ENCODE measurements around the gene TRAPPC5. TPM values are rescaled to one million over a fixed set of nuclear protein-coding genes. Genes with fewer than 3 reads are reported as not detected.

Gene TRAPPC5
- total RNA-seq, 1 donor from 2014 or later: 110 TPM

DNA sequence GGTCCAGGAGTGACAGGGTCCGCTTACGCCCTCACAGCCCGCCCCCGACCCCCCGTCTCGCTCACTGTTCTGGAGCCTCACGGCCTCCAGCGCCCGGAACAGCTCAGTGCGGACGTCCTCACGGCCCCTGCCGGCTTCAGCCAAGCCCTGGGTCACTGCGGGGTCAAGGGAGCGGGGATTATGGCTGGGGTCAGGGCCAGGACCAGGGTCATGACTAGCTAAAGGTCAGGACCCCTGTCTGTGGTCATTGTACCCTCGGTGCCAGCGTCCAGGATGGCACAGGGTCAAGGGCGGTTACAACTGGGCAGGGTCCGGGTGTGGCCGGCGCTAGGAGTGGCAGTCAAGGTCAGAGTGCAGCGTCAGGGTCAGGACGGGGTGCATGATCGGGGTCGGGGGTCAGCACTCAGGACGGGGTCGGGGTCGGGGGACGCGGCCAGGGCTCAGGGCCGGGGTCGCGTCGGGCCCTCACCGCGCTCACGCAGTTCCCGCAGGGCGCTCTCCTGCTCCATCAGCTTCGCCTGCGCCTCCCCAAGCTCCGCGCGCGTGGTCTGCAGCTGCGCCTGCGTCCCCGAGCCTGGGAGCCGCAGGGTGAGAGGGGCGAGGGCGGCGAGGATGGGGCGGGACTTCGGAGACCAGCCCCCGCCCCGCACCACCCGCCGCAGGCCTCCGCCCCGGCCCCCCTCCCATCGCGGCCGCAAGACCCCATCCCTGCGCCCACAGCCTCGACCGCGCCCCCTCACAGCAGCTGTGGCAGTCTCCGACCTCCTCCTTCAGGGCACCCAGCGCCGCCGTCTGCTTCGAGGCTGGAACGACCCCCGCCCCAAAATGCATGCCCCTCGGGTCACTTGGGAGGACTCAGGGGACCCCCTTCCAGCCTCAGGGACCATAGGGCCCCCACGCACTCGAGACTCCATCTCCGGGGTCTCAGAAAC lies 49.9 kb downstream of the TRAPPC5 start:
- intact Hi-C loops (cut with micrococcal nuclease): loop anchor here (1.0 kb wide), 1 partner anchor 13 kb away; no protein-coding TSS in a partner anchor
- Mint-ChIP-seq H3K36me3 (ENCODE audit: low read depth) (no peaks in the 10 kb centered on the region), H3K4me3 (peak overlapping the region; percentile 70), H3K27me3 (peaks cover 28% of the 10 kb centered on the region), H3K27ac (no peak overlapping the region), H3K9me3 (no peaks in the 10 kb centered on the region), H3K4me1 (peaks cover 38% of the 10 kb centered on the region)
- DNase-seq (no peak), ATAC-seq (ENCODE audit: low read depth) (peak; percentile 35)
- ChIA-PET POLR2A (interaction anchor here (0.6 to 1.5 kb wide), 2 partner anchors 12 to 26 kb away, joined by 3 to 6 read pairs; no protein-coding TSS in a partner anchor), CTCF (interaction anchor here (1.0 kb wide), 1 partner anchor 44 kb away, joined by 3 read pairs; no protein-coding TSS in a partner anchor)
- TF ChIP-seq, protein P1, sequence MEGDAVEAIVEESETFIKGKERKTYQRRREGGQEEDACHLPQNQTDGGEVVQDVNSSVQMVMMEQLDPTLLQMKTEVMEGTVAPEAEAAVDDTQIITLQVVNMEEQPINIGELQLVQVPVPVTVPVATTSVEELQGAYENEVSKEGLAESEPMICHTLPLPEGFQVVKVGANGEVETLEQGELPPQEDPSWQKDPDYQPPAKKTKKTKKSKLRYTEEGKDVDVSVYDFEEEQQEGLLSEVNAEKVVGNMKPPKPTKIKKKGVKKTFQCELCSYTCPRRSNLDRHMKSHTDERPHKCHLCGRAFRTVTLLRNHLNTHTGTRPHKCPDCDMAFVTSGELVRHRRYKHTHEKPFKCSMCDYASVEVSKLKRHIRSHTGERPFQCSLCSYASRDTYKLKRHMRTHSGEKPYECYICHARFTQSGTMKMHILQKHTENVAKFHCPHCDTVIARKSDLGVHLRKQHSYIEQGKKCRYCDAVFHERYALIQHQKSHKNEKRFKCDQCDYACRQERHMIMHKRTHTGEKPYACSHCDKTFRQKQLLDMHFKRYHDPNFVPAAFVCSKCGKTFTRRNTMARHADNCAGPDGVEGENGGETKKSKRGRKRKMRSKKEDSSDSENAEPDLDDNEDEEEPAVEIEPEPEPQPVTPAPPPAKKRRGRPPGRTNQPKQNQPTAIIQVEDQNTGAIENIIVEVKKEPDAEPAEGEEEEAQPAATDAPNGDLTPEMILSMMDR (IDR thresholded peaks at IDR 0.05): no peak

DNA sequence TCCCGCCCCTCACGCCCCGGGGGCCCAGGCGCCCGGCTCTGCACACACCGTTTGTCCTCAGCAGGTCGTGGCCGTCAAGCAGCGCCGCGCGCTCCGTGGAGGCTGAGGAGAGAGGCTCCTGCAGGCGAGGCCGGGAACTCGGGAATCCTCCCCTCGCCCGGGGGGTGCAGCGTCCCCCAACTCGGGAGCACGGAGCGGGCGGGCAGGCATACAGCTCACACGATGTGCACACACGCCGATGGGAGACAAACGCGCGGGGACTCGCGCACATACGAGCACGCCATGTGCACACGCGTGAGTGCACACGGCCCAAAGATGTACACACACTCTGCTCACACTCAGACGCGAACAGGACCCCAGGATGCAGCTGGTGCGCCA lies 50.6 kb downstream of the TRAPPC5 start:
- ATAC-seq (ENCODE audit: low read depth) (no peak), DNase-seq (no peak)
- intact Hi-C loops (cut with micrococcal nuclease): no loop called here
- Mint-ChIP-seq H3K27ac (no peak overlapping the region), H3K9me3 (no peaks in the 10 kb centered on the region), H3K36me3 (ENCODE audit: low read depth) (no peaks in the 10 kb centered on the region), H3K4me3 (no peak overlapping the region), H3K4me1 (peaks cover 38% of the 10 kb centered on the region), H3K27me3 (peaks cover 28% of the 10 kb centered on the region)
- TF ChIP-seq, protein P1 (IDR thresholded peaks at IDR 0.05): no peak
- ChIA-PET CTCF (no interaction called here), POLR2A (interaction anchor here (1.4 to 1.5 kb wide), 2 partner anchors 12 to 20 kb away, joined by 3 to 6 read pairs; no protein-coding TSS in a partner anchor)

DNA sequence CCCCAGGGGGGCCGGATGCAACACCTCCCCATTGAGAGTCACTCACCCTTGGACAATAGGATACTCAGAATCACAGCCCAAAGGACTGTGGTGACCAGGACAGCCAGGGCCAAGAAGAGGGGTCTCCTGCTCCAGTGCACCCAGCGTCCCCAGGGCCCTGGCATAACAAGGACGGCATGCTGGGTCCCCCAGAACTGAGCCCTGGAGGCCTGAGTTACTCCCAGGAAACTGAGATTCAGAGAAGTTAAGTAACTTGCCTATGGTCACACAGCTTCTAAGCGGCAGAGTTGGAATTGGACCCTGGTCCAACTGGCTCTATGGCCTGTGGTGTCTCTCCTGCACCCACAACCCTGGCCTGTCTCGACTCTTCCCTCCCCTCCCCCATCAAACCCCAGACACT lies 51.0 kb downstream of the TRAPPC5 start:
- H3K27ac Mint-ChIP-seq: no peak overlapping the region
- TF ChIP-seq, protein P1 (IDR thresholded peaks at IDR 0.05): no peak
- H3K36me3 Mint-ChIP-seq (ENCODE audit: low read depth): no peaks in the 10 kb centered on the region
- H3K27me3 Mint-ChIP-seq: peaks cover 28% of the 10 kb centered on the region
- no peaks in the 10 kb centered on the region for H3K9me3 Mint-ChIP-seq
- no peak for DNase-seq
- no peak overlapping the region for H3K4me3 Mint-ChIP-seq
- peaks cover 38% of the 10 kb centered on the region for H3K4me1 Mint-ChIP-seq
- POLR2A ChIA-PET: interaction anchor here (0.9 to 1.4 kb wide), 2 partner anchors 20 to 25 kb away, joined by 3 read pairs; no protein-coding TSS in a partner anchor
- no peak for ATAC-seq (ENCODE audit: low read depth)
- CTCF ChIA-PET: no interaction called here
- intact Hi-C loops (cut with micrococcal nuclease): no loop called here

DNA sequence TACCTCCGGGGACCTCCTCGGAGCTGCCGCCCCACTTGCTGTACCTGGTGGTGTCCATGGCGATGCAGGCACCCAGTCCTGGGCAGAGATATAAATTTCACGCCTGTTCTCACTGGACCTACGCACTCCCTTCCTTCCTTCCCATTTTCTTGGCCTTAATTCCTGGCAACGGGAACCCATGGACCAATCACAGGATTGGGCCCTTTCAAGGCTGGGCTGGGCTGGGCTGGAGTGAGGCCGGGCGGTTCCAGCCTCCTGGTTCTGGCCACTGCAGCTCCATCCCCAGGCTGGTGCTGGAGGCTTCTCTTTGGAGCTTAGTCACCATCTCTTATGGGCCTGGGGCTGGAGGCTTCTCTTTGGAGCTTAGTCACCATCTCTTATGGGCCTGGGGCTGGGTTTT lies 51.4 kb downstream of the TRAPPC5 start, which contains the start of gene CLEC4G:
TSS of gene CLEC4G (minus strand) at position 66 of the 400 bp plus-strand sequence. CDS start at position 58, 8 bp downstream.
- no peak for DNase-seq
- Mint-ChIP-seq H3K27ac (no peak within 1 kb of the TSS), H3K4me1 (peaks cover 38% of the 10 kb centered on the region), H3K36me3 (ENCODE audit: low read depth) (no peaks in the 10 kb centered on the region), H3K27me3 (peaks cover 28% of the 10 kb centered on the region), H3K4me3 (no peak within 1 kb of the TSS), H3K9me3 (no peaks in the 10 kb centered on the region)
- intact Hi-C loops (cut with micrococcal nuclease): no loop called here
- POLR2A ChIA-PET: interaction anchor here (0.9 to 1.4 kb wide), 2 partner anchors 19 to 26 kb away, joined by 3 read pairs; no protein-coding TSS in a partner anchor
- CTCF ChIA-PET: no interaction called here
- TF ChIP-seq, protein P1 (IDR thresholded peaks at IDR 0.05): no peak
- no peak for ATAC-seq (ENCODE audit: low read depth)

DNA sequence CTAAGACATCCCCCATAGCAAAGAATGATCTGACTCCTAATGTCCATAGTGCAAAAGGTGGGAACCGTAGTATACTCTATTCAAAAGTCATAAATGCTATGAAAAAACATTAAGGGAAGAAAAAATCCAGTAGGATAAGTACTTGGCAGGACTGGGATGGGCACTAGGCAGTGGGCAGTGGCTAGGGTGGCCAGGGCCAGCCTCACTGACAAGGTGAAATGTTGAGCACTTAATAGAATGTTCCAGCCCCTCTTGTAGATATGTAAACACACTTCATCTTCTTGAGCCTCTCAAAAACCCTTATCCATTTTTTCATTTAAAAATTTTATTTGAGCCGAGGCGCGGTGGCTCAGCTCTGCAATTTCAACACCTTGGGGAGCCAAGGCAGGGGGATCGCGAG lies 52.7 kb downstream of the TRAPPC5 start:
- no peaks in the 10 kb centered on the region for H3K9me3 Mint-ChIP-seq
- ChIA-PET CTCF (no interaction called here), POLR2A (interaction anchor here (0.7 kb wide), 1 partner anchor 52 kb away, joined by 7 read pairs; no protein-coding TSS in a partner anchor)
- no peak overlapping the region for H3K4me3 Mint-ChIP-seq
- TF ChIP-seq, protein P1 (IDR thresholded peaks at IDR 0.05): no peak
- intact Hi-C loops (cut with micrococcal nuclease): no loop called here
- peaks cover 30% of the 10 kb centered on the region for H3K4me1 Mint-ChIP-seq
- no peak for ATAC-seq (ENCODE audit: low read depth)
- no peak for DNase-seq
- no peak overlapping the region for H3K27ac Mint-ChIP-seq
- peaks cover 23% of the 10 kb centered on the region for H3K27me3 Mint-ChIP-seq
- H3K36me3 Mint-ChIP-seq (ENCODE audit: low read depth): no peaks in the 10 kb centered on the region
